DND-41 (cell line): ENCODE results near the gene TESK1.

Source experiments
- EZH2 ChIP-seq: IDR thresholded peaks from 3 replicates; pipeline ENCODE4 v1.6.1; 2012; ENCODE audit warnings: borderline replicate concordance, low read depth, mild to moderate bottlenecking, moderate library complexity, low read length, inconsistent platforms; ENCODE audit not compliant: severe bottlenecking
- TF ChIP-seq, protein P1 (sequence below): IDR thresholded peaks from 2 replicates; pipeline ENCODE4 v1.5.1; 2012; ENCODE audit warnings: borderline replicate concordance, low read length, moderate library complexity, mild to moderate bottlenecking; ENCODE audit not compliant: poor library complexity, severe bottlenecking; ENCODE audit errors: extremely low read depth

DNA sequence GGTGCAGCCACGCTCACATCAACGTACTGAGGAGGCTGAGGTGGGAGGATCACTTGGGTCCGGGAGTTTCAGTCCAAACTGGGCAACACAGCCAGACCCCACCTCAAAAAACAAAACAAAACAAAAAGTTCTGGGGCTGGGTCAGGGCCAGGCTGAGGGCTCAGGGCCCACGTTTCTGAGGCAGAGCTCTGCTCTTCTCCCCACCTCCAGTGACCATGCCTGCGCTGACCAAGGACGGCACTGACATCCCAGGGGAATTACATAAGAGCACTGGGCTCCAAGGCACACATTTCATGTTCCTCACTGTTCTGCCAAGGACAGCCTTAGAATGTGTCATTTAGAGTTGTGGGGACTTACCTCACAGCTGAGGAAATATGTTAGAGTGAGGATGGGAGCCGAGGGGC, 40.4 kb upstream of the TESK1 start:
- TF ChIP-seq, protein P1, sequence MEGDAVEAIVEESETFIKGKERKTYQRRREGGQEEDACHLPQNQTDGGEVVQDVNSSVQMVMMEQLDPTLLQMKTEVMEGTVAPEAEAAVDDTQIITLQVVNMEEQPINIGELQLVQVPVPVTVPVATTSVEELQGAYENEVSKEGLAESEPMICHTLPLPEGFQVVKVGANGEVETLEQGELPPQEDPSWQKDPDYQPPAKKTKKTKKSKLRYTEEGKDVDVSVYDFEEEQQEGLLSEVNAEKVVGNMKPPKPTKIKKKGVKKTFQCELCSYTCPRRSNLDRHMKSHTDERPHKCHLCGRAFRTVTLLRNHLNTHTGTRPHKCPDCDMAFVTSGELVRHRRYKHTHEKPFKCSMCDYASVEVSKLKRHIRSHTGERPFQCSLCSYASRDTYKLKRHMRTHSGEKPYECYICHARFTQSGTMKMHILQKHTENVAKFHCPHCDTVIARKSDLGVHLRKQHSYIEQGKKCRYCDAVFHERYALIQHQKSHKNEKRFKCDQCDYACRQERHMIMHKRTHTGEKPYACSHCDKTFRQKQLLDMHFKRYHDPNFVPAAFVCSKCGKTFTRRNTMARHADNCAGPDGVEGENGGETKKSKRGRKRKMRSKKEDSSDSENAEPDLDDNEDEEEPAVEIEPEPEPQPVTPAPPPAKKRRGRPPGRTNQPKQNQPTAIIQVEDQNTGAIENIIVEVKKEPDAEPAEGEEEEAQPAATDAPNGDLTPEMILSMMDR: no peak
- no peak for TF ChIP-seq EZH2
